ENCODE measurements around the gene CPE.
"Not testable (repeated sequence)": the region's sequence is repeated elsewhere in the genome, so short reads cannot be mapped to it uniquely, and the experiment has no call there.

Gene CPE

DNA sequence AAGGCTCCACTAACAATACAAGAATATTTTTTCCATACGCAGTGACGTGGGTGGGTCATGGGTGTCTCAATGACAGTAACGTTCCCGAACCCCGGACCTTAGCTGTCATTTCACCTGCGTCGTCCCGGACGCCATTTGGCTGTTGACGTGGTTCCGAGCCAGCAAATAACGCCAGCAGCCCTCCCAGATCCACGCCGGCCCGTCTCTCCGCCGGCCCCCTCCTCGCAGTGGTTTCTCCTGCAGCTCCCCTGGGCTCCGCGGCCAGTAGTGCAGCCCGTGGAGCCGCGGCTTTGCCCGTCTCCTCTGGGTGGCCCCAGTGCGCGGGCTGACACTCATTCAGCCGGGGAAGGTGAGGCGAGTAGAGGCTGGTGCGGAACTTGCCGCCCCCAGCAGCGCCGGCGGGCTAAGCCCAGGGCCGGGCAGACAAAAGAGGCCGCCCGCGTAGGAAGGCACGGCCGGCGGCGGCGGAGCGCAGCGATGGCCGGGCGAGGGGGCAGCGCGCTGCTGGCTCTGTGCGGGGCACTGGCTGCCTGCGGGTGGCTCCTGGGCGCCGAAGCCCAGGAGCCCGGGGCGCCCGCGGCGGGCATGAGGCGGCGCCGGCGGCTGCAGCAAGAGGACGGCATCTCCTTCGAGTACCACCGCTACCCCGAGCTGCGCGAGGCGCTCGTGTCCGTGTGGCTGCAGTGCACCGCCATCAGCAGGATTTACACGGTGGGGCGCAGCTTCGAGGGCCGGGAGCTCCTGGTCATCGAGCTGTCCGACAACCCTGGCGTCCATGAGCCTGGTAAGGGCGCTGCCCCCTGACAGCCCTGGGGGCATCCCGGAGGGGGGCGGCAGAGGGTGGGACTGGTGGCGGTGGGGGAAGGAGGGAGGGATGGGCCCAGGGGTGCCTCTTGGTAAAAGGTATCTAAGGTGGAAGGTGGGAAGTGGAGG, at the start of gene CPE:
CPE (plus strand) TSS at position 264 of the 933 bp plus-strand sequence; CDS start at position 478, 214 bp downstream.
- peak; percentile 44 to 45 for DNase-seq (ENCODE audit: low read depth in 2 of 2)

DNA sequence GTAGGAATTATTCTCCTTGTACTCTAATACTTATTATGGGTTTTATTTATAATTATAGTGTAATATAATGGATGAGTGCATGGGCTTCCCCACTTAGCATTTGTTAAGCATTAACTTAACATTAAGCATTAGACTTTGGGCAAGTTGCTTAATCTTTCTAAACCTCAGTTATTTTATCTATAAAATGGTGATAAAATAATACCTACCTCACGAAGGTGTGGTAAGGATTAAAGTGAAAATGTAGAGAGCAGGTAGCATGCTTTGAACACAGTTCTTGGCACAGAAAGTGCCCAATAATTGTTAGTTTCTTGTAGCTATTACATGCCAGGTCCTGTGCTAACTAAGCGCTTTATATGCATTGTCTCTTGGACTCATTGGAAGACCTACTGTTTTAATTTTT, 48.7 kb upstream of the CPE start:
- no peak for DNase-seq (ENCODE audit: low read depth in 2 of 2)

- DNase-seq (ENCODE audit: low read depth in 2 of 2) = no peak
Measured at GRCh38 chr4:165330666-165331065, 48.1 kb upstream of the CPE start.

- DNase-seq (ENCODE audit: low read depth in 2 of 2) = no peak
Measured at GRCh38 chr4:165331359-165331758, 47.4 kb upstream of the CPE start.

GRCh38 chr4:165331823-165332222, 47.0 kb upstream of the CPE start:
- no peak for DNase-seq (ENCODE audit: low read depth in 2 of 2)

DNA sequence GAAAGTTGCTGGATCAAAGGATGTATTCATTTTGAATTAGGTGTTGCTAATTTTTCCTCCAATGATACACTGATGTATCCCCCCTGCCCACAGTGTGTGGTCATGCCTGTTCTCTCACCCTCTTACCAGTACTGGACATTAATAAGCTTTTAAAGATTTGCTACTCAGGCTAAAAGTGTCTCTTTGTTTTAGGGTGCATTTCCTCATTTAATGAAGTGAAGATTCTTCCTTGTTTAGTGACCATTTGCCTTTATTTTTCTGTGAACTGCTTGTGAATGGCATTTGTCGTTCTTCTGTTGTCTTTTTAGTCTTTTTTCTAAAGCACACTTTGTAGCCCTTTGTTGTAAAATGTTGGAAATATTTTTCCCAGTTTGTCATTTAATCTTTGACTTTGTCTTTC, 46.3 kb upstream of the CPE start:
- DNase-seq (ENCODE audit: low read depth in 2 of 2) = no peak

- no peak for DNase-seq (ENCODE audit: low read depth in 2 of 2)
Measured at GRCh38 chr4:165335163-165335703, 43.6 kb upstream of the CPE start.

DNA sequence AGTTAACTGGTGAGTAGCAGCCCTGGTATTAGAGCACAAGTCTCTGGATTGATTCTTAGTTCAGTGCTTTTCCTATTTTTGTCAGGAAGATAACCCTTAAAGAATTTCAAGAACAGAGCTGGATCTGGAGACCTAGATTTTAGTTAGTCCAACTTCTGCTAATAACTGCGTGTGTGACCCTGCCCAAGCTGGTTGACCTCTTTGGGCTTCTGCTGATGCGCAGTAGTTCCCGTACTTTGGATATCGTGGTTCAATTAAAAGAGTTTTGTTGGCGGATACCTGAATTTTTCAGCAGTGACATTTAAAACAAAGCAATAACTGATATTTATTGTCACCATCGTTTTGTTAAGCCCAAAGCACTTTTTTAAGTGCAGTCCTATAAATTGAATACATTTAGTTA, 42.1 kb upstream of the CPE start:
- DNase-seq (ENCODE audit: low read depth in 2 of 2) = no peak

DNA sequence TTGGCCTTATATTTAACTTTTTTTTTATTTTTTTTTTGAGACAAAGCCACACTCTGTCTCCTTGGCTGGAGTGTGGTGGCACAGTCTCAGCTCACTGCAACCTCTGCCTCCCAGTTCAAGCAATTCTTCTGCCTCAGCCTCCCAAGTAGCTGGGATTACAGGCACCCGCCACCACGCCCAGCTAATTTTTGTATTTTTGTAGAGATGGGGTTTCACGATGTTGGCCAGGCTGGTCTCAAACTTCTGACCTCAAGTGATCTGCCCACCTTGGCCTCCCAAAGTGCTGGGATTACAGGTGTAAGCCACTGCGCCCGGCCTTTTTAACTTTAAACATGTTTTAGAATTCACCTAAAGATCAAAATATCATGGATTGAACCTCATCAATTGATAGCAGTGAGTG, 36.5 kb upstream of the CPE start:
- not testable (repeated sequence) for DNase-seq (ENCODE audit: low read depth in 2 of 2)

- DNase-seq (ENCODE audit: low read depth in 2 of 2) = no peak
Measured at GRCh38 chr4:165343353-165344191, 35.2 kb upstream of the CPE start.

GRCh38 chr4:165345666-165346417, 33.0 kb upstream of the CPE start:
- no peak for DNase-seq (ENCODE audit: low read depth in 2 of 2)

DNA sequence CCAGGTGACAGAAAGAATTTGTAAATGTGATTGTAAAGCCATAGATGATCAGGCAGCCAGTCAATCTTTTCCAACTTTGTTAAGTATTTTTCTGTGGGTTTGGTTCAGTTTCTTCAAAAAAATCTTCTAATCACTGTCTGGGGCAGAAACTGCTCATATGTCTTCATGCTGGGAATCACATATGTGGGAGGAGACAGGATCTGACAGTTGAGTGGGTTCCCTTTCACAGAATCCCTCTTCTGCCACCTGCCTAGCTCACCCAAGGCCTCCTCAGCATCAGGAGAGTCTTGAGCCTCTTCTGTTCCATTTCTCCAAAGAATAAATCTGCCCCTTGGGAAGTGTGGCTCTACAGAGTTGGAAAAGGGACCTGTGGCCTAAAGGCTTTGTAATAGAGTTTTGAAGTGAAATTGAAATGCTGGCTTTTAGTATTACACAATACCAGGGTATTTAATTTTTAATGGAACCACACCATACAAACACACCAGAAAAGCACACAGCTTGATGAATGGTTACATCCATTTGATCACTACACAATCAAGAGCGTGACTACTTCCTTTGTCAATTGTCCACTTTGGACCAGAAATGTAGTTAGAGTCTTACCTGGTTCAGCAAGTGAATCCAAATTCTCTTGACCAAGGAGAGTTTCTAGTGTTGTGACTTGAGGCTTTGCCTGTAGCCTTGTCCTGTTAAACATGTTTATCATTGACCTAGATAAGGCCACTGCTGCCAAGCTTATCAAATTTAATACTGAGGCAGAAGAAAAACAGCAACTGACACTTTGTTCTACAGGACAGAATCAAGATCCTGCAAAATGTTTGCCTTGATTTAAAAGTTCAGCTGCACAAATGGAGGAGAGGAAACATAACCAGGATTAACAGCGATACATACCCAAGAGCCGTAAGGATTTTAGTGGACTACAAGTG, 30.9 kb upstream of the CPE start:
- DNase-seq (ENCODE audit: low read depth in 2 of 2) = no peak

DNA sequence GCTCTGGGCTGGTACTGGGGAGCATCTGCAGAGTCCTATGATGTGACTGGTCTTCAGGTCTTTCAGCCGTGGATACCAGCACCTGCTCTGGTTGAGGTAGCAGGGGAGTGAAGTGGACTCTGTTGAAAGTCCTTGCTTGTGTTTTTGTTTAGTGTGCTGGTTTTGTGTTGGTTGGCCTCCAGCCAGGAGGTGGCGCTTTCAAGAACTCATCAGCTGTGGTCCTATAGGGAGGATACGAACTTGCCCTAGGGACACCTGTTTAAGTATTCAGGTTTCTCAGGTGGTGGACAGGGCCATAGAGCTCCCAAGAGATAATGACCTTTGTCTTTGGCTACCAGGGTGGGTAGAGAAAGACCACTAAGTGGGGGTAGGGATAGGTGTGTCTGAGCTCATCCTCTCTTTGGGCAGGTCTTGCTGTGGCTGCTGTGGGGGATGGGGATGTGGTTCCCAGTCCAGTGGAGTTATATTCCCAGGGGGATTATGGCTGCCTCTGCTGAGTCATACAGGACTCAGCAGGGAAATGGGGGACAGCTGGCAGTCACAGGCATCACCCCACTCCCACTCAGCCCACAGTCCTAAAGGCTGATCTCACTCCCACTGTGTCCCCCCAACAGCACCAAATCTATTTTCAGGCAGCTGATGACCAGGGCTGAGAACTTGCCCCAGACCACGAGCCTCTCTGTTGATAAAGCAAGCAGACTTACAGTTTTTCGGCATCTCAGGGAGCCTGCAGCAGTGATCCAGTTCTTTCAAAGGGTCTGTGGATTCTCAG, 27.3 kb upstream of the CPE start:
- DNase-seq (ENCODE audit: low read depth in 2 of 2) = no peak

DNA sequence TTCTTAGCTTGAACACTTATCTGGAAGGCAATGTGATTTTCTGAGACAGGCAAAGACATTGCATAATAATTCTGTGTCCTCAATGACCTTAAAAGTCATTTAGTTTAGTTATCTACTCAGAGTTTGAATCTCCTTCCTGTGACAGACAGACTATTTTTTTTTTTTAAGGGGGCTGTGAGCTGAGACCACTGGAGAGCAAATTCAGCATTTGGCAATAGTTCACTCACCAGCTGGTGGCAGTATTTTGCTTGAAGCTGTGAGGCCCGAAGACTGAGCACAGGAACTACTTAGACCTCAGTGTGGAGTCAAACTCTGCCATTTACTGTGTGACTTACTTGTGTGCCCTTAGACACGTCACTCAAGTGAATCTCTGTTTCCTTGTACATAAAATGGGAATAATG, 22.9 kb upstream of the CPE start:
- no peak for DNase-seq (ENCODE audit: low read depth in 2 of 2)

- DNase-seq (ENCODE audit: low read depth in 2 of 2) = no peak
Measured at GRCh38 chr4:165359506-165359905, 19.3 kb upstream of the CPE start.

GRCh38 chr4:165360041-165360695, 18.6 kb upstream of the CPE start:
- peak; percentile 67 to 68 for DNase-seq (ENCODE audit: low read depth in 2 of 2)

GRCh38 chr4:165360985-165361670, 17.7 kb upstream of the CPE start:
- no peak for DNase-seq (ENCODE audit: low read depth in 2 of 2)

DNA sequence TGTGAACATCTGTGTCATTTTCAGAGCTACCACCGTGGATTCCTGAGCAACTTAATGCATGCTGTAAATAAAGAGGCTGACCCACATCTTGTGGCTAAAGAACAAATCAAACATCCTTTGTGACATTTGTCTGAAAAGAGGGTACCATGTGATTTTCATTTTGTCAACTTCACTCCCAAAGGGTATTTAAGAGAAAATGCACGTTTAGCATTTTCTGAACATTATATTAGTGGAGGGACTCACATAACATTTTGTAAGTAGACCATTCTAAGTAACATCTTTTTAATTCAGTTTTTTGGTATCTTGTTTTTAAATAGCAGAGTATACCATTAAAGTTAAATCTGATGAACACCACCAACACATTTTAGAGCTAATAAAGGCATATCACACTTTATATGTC, 17.0 kb upstream of the CPE start:
- no peak for DNase-seq (ENCODE audit: low read depth in 2 of 2)

Data from fibroblast of skin of left biceps (primary cell).